Coronary artery (tissue), 2 donors: Measurements from ENCODE around the gene FOXD2.

ENCODE experiments used
- DNase-seq: peaks from one replicate; pipeline ENCODE4 v3.0.0-alpha.2; 2017; ENCODE audit warnings: low spot score
- H3K27ac ChIP-seq, 2 donors: fragments of 200-600 bp; sonication (generic); one replicate each; pipeline ENCODE4 v1.5.1; 2016 to 2019
- H3K4me3 ChIP-seq: fragments of 200-600 bp; sonication (generic); 2 replicates; pipeline ENCODE4 v1.5.1; 2016; ENCODE audit warnings: mild to moderate bottlenecking, moderate library complexity
- CTCF ChIP-seq: fragments of 200-600 bp; sonication (generic); IDR thresholded peaks from one replicate; pipeline ENCODE4 v1.5.1; 2019; ENCODE audit warnings: antibody characterized with exemption

Gene FOXD2

DNA sequence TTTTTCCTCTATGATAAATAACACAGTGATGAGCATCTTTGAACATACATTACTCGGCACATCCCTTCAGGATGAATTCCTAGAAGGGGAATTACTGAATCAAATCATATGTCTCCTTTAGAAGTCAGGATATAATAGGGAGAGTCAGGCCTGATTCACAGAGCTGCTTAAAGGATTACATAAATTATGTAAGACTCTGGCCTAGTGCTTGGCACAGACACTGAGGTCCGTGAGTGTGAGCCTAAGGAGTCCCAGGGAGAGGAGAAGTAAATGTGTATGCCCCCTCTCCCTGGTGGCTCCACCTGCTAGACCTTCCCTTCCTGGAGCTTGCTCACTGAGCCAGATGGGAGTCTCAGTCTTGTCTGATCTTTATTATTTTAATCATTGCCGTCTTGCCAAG lies 30.4 kb upstream of the FOXD2 start:
- DNase-seq: no peak
- TF ChIP-seq CTCF: no peak
- Histone ChIP-seq H3K27ac (no peak overlapping the region), H3K4me3 (no peak overlapping the region)

DNA sequence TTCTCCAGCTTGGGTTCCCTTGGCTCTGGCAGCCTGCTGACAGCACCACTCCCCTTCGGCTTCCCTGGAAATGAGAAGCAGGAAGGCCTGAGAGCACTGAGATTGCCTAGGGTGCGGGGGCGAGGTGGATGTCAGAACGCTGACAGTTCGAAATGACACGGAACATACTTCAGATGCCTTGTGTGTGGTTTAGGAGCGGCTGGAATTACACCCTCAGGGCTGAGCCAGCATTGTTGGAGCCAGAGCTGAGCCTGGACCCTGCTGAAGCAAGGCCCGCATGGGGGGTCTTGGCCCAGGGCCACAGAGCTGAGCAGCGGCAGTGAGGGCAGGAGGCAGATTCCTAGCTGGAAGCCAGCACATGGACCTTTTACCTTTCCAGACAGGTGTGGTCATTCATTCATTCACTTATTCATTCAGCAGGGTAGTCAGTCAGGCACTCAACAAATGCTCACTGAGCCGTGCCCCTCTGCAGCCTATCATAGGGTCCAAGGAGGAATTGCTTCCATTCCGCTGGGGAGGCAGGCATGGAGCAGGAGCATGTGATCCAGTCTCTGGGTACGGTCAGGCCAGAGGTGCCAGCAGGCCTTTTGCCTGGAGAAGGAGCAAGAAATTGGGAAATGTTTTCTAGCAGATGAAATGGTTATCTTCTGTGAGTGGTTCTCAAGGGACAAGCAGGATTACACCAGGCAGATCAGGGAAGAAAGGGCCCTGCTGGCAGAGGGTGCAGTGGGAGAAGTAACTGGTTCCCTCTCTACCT lies 28.4 kb upstream of the FOXD2 start:
- no peak overlapping the region for H3K4me3 ChIP-seq
- no peak overlapping the region for H3K27ac ChIP-seq
- no peak for DNase-seq
- no peak for TF ChIP-seq CTCF

GRCh38 chr1:47410068-47410455 lies 27.8 kb upstream of the FOXD2 start:
- no peak for DNase-seq
- Histone ChIP-seq H3K27ac (no peak overlapping the region), H3K4me3 (no peak overlapping the region)
- no peak for TF ChIP-seq CTCF

- no peak overlapping the region for H3K4me3 ChIP-seq
- H3K27ac ChIP-seq: no peak overlapping the region
- no peak for TF ChIP-seq CTCF
- no peak for DNase-seq
Observed at GRCh38 chr1:47411436-47411835, 26.4 kb upstream of the FOXD2 start.

DNA sequence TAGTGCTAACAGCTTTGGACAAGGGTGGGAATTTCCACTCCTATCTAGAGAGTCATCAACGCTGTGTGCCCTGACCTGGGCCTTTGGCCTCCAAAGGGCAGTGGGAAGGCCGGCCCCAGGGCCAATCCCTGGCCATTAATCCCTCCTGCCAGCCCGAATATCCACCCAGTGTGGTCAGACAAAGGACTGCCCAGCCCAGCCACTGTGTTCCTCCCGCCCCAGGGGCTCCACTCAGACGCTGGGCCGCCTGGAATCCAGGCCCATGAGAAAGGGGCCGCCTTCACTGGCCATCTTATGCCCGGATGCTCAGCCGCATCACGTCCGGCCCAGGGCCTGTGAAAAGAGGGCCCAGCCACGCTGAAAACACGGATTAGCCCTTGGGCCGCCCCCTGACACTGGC lies 25.4 kb upstream of the FOXD2 start:
- no peak overlapping the region for H3K27ac ChIP-seq
- H3K4me3 ChIP-seq: no peak overlapping the region
- TF ChIP-seq CTCF: no peak
- no peak for DNase-seq

DNA sequence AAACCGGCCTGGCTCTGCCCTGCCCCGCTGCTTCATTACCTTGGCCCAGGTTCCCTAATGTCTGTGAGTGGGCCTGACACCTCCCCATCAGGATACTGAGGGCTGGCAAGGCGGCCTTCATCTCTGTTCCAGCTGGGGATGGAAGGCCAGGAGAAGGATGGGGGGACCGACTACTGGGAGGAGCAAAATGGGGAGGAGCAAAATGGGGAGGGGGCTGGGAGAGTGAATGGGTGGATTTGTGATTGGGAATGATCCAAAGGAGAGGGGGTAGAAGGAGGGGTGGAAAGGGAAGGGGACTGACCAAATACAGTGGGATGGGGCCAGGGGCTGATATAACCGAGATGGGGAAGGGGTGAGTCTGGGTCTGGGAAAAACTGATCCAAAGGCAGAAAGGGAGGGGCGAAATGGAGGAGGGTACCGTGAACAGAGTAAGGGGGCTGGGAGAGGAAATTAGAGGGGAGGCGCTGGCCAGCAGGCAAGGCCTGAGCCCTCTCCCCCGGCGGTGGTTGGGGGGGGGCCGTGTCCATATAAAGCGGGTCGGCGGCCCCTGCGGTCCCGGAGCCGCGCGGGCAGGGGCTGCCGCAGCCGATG lies 22.0 kb upstream of the FOXD2 start, which contains the start of gene FOXE3:
Gene FOXE3, plus strand, starts transcription at position 558 of the 591 bp plus-strand sequence. Its CDS starts 31 bp downstream, at position 589.
- peak within 1 kb of the TSS; percentile 63 for H3K4me3 ChIP-seq
- no peak for TF ChIP-seq CTCF
- H3K27ac ChIP-seq: no peak within 1 kb of the TSS
- DNase-seq: no peak
